SU-DHL-6 (cell line): ENCODE measurements around the gene NCR2.

ENCODE experiments used
- CTCF ChIP-seq: fragments of 200-600 bp; sonication (generic); IDR thresholded peaks from one replicate; pipeline ENCODE4 v1.5.1; 2017; ENCODE audit warnings: antibody characterized with exemption, mild to moderate bottlenecking, low read length, moderate library complexity; ENCODE audit not compliant: insufficient read depth, poor library complexity, severe bottlenecking
- EZH2phosphoT487 ChIP-seq: fragments of 200-600 bp; sonication (generic), shearing (Covaris generic); conservative IDR thresholded peaks from 2 replicates; pipeline ENCODE4 v1.6.1; 2018; ENCODE audit warnings: mild to moderate bottlenecking, antibody characterized with exemption, low read length, moderate library complexity, mixed read lengths

GRCh38 chr6:41326092-41326491 is 9.3 kb upstream of the NCR2 start:
- no peak for TF ChIP-seq CTCF
- no peak for TF ChIP-seq EZH2phosphoT487
